Activated CD8-positive, alpha-beta T cell treated with anti-CD3 and anti-CD28 coated beads for 36 hours (primary cell): ENCODE data around the gene ABCC5. TPM values are rescaled to one million over a fixed set of nuclear protein-coding genes. Genes with fewer than 3 reads are reported as not detected.

ENCODE experiments used
- ATAC-seq: fragments of 200-7000 bp; cut with Tn5 transposase; one replicate; pipeline ENCODE4 v1.10.0; 2021; ENCODE audit warnings: mild to moderate bottlenecking, moderate library complexity
- CTCF ChIA-PET: fragments of 350-600 bp; sonication (Branson Sonifier 250); formaldehyde crosslinking; loops from one replicate; lab custom pipeline; 2021; ENCODE audit warnings: antibody characterized with exemption; lab: Charles Lee
- POLR2A ChIA-PET: fragments of 350-600 bp; sonication (Branson Sonifier 250); formaldehyde crosslinking; loops from one replicate; lab custom pipeline; 2021; ENCODE audit warnings: antibody characterized with exemption; lab: Charles Lee
- DNase-seq: peaks from one replicate; pipeline ENCODE4 v3.0.0-alpha.2; 2020
- H3K27ac Mint-ChIP-seq: one replicate; pipeline ENCODE4 v1.8.0; 2021; ENCODE audit warnings: mild to moderate bottlenecking, mixed read lengths
- H3K27me3 Mint-ChIP-seq: one replicate; pipeline ENCODE4 v1.8.0; 2021; ENCODE audit warnings: mixed read lengths
- H3K36me3 Mint-ChIP-seq: one replicate; pipeline ENCODE4 v1.8.0; 2021; ENCODE audit warnings: low read depth, mixed read lengths
- H3K4me1 Mint-ChIP-seq: one replicate; pipeline ENCODE4 v1.8.0; 2021; ENCODE audit warnings: low read depth, mixed read lengths
- H3K4me3 Mint-ChIP-seq: one replicate; pipeline ENCODE4 v1.8.0; 2021; ENCODE audit warnings: mild to moderate bottlenecking, moderate library complexity, mixed read lengths
- H3K9me3 Mint-ChIP-seq: one replicate; pipeline ENCODE4 v1.8.0; 2021; ENCODE audit warnings: mixed read lengths
- CTCF ChIP-seq: fragments of 200-600 bp; IDR thresholded peaks from one replicate; pipeline ENCODE4 v1.8.0; 2022; ENCODE audit warnings: antibody characterized with exemption, mild to moderate bottlenecking
- intact Hi-C: fragments of 100-400 bp; cut with micrococcal nuclease; formaldehyde crosslinking; loops from one replicate; pipeline ENCODE4 v1.10.0; 2022
- total RNA-seq, 2 experiments: library from RNA; stranded (reverse); gene quantifications; one replicate each; pipeline ENCODE4 v1.2.3, GENCODE V29; 2021

ABCC5 gene
- total RNA-seq, 2 experiments from 2014 or later = 16.2 to 17.7 TPM

- no peak for TF ChIP-seq CTCF
- Mint-ChIP-seq H3K4me3 (no peak overlapping the region), H3K9me3 (no peaks in the 10 kb centered on the region), H3K36me3 (no peaks in the 10 kb centered on the region), H3K27me3 (peaks cover 9% of the 10 kb centered on the region), H3K4me1 (no peaks in the 10 kb centered on the region), H3K27ac (no peak overlapping the region)
- ChIA-PET CTCF (interaction anchor here (0.9 to 2.9 kb wide), 5 partner anchors 10 to 345 kb away, joined by 3 to 16 read pairs (median 3); partner anchors contain the start of gene EEF1AKMT4), POLR2A (interaction anchor here (1.4 kb wide), 1 partner anchor 10 kb away, joined by 4 read pairs; no protein-coding TSS in a partner anchor)
- intact Hi-C loops = no loop called here
- DNase-seq = no peak
- no peak for ATAC-seq
These were observed 112.6 kb downstream of the ABCC5 start for GRCh38 chr3:183904833-183905780.

GRCh38 chr3:183898028-183898431 lies 119.7 kb downstream of the ABCC5 start:
- ATAC-seq (peak; percentile 28), DNase-seq (peak; percentile 27)
- intact Hi-C loops = loop anchor here (5.0 to 10.0 kb wide), 3 partner anchors 119 to 387 kb away; partner anchors contain the start of genes ABCC5 and EIF2B5
- POLR2A ChIA-PET = interaction anchor here (0.7 kb wide), 1 partner anchor 384 kb away, joined by 3 read pairs; no protein-coding TSS in a partner anchor
- Mint-ChIP-seq H3K27me3 (peaks cover 13% of the 10 kb centered on the region), H3K36me3 (no peaks in the 10 kb centered on the region), H3K9me3 (no peaks in the 10 kb centered on the region), H3K4me1 (no peaks in the 10 kb centered on the region), H3K4me3 (no peak overlapping the region), H3K27ac (no peak overlapping the region)
- CTCF ChIA-PET = interaction anchor here (1.0 to 3.5 kb wide), 6 partner anchors 13 to 328 kb away, joined by 3 to 37 read pairs (median 4); partner anchors contain the start of genes ABCC5 and PARL
- no peak for TF ChIP-seq CTCF

- DNase-seq = no peak
- POLR2A ChIA-PET = interaction anchor here (0.7 to 1.2 kb wide), 2 partner anchors 18 to 385 kb away, joined by 3 read pairs; no protein-coding TSS in a partner anchor
- peak; percentile 25 for ATAC-seq
- H3K9me3 Mint-ChIP-seq = no peaks in the 10 kb centered on the region
- intact Hi-C loops = loop anchor here (5.0 to 10.0 kb wide), 3 partner anchors 120 to 387 kb away; partner anchors contain the start of genes ABCC5 and EIF2B5
- no peak for TF ChIP-seq CTCF
- H3K4me3 Mint-ChIP-seq = no peak overlapping the region
- CTCF ChIA-PET = interaction anchor here (0.8 to 3.5 kb wide), 8 partner anchors 14 to 392 kb away, joined by 3 to 37 read pairs (median 4); partner anchors contain the start of genes ABCC5, EEF1AKMT4 and PARL
- peaks cover 13% of the 10 kb centered on the region for H3K27me3 Mint-ChIP-seq
- H3K27ac Mint-ChIP-seq = no peak overlapping the region
- no peaks in the 10 kb centered on the region for H3K4me1 Mint-ChIP-seq
- no peaks in the 10 kb centered on the region for H3K36me3 Mint-ChIP-seq
These were observed 120.1 kb downstream of the ABCC5 start for GRCh38 chr3:183897606-183898005.

- no peak for TF ChIP-seq CTCF
- ATAC-seq (no peak), DNase-seq (no peak)
- H3K27me3 Mint-ChIP-seq = peaks cover 11% of the 10 kb centered on the region
- no peaks in the 10 kb centered on the region for H3K9me3 Mint-ChIP-seq
- ChIA-PET POLR2A (interaction anchor here (1.2 to 1.8 kb wide), 2 partner anchors 12 to 19 kb away, joined by 3 to 7 read pairs; partner anchors contain the start of gene PARL), CTCF (interaction anchor here (0.6 to 3.5 kb wide), 10 partner anchors 9 to 393 kb away, joined by 3 to 37 read pairs (median 9); partner anchors contain the start of genes ABCC5, EEF1AKMT4 and PARL)
- H3K27ac Mint-ChIP-seq = no peak overlapping the region
- H3K36me3 Mint-ChIP-seq = no peaks in the 10 kb centered on the region
- H3K4me1 Mint-ChIP-seq = no peaks in the 10 kb centered on the region
- no peak overlapping the region for H3K4me3 Mint-ChIP-seq
- intact Hi-C loops = loop anchor here (5.0 to 10.0 kb wide), 3 partner anchors 121 to 388 kb away; partner anchors contain the start of genes ABCC5 and EIF2B5
These were observed 121.1 kb downstream of the ABCC5 start for GRCh38 chr3:183896610-183897009.
